Esophagus squamous epithelium (tissue), 4 donors: Measurements from ENCODE around the gene HEPACAM.

Source experiments
- POLR2A ChIP-seq, 4 donors: fragments of 450-650 bp; IDR thresholded peaks; one replicate each; pipeline ENCODE4 v1.6.1; 2017; ENCODE audit warnings: antibody characterized with exemption in 4 of 4, mild to moderate bottlenecking in 4 of 4, moderate library complexity in 3 of 4
- TF ChIP-seq, protein P1 (sequence below), 6 experiments: fragments of 450-650 bp in 4 of 6; fragments of 200-600 bp in 2 of 6; sonication (generic) in 2 of 6; IDR thresholded peaks; one replicate each; pipeline ENCODE4 v1.5.1; 2016 to 2019; ENCODE audit warnings: antibody characterized with exemption in 6 of 6, mild to moderate bottlenecking in 4 of 6, moderate library complexity in 4 of 6

DNA sequence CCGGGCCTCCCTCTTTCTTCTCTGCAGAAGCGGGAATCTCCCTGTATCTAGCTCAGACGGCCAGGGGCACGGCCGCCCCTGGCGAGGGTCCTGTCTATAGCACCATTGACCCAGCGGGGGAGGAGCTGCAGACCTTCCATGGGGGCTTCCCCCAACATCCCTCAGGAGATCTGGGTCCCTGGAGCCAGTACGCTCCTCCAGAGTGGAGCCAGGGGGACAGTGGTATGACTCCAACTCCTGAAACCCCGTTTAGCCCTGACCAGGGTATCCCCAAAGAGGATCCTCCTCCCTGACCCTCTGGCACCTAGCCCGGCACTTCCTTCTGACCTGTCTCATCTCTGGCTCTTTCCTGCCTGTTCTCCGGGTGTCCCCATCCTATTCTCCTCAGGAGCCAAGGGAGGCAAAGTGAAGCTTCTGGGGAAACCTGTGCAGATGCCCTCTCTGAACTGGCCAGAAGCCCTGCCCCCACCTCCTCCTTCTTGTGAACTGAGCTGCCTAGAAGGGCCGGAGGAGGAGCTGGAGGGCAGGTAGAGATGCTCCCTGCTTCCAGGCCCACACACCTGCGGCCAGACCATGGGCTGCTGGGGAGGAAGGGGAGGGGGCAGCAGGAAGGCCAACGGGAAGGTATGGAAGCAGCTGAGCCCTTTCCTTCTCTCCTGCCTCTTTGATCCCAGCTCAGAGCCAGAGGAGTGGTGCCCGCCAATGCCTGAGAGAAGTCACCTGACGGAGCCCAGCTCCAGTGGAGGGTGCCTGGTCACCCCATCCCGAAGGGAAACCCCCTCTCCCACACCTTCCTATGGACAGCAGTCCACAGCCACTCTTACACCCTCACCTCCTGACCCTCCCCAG lies 57.7 kb downstream of the HEPACAM start:
- TF ChIP-seq, protein P1, sequence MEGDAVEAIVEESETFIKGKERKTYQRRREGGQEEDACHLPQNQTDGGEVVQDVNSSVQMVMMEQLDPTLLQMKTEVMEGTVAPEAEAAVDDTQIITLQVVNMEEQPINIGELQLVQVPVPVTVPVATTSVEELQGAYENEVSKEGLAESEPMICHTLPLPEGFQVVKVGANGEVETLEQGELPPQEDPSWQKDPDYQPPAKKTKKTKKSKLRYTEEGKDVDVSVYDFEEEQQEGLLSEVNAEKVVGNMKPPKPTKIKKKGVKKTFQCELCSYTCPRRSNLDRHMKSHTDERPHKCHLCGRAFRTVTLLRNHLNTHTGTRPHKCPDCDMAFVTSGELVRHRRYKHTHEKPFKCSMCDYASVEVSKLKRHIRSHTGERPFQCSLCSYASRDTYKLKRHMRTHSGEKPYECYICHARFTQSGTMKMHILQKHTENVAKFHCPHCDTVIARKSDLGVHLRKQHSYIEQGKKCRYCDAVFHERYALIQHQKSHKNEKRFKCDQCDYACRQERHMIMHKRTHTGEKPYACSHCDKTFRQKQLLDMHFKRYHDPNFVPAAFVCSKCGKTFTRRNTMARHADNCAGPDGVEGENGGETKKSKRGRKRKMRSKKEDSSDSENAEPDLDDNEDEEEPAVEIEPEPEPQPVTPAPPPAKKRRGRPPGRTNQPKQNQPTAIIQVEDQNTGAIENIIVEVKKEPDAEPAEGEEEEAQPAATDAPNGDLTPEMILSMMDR (IDR thresholded peaks at IDR 0.05) = no peak
- TF ChIP-seq POLR2A (IDR thresholded peaks at IDR 0.05) = no peak
